Fibroblast of villous mesenchyme (primary cell): Measurements from ENCODE around the gene CCDC15. TPM values are rescaled to one million over a fixed set of nuclear protein-coding genes. Genes with fewer than 3 reads are reported as not detected.
A peak's percentile ranks its signal among the peaks of the same experiment; 100 is the strongest.

ENCODE experiments used
- DNase-seq: peaks from one replicate; pipeline ENCODE4 v3.0.0-alpha.2; 2010; ENCODE audit warnings: low read depth
- H3K4me3 ChIP-seq: 2 replicates; pipeline ENCODE4 v1.5.1; 2011; ENCODE audit warnings: low read depth, mild to moderate bottlenecking, low read length
- total RNA-seq: library from RNA; depleted of rRNA; stranded (reverse); fragments of >200 nt; gene quantifications from 2 replicates; pipeline ENCODE4 v1.2.3, GENCODE V29; 2012
- TF ChIP-seq, protein P1 (sequence below): IDR thresholded peaks from 2 replicates; pipeline ENCODE4 v1.5.1; 2012; ENCODE audit warnings: low read depth, mild to moderate bottlenecking, low read length; ENCODE audit not compliant: insufficient read depth

CCDC15 gene
- total RNA-seq, 1 donor: 3.5 TPM

DNA sequence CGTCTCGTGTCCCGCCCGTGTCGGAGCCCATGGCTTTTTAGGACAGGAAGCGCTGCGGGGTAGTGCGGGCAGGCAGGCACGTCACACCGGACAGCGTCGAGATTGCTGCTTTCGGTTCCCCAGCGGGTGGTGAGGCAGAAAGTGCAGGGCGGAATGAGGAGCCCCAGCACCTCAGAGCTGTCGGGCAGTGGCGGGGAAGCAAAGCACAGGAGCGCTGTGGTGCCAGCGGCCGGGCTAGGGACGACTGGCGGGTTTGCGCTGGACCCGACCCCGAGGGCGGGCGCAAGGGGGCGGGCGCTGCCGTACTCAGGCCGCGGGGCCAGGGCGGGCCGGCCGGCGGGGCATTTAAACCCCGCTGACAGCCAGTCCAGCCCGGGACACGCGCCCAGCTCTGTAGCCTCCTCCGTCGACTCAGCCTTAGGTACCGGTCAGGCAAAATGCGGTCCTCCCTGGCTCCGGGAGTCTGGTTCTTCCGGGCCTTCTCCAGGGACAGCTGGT lies 109.0 kb downstream of the CCDC15 start, which contains the start of gene SLC37A2:
Gene SLC37A2, plus strand, starts transcription at position 375 of the 498 bp plus-strand sequence. Its CDS starts 63 bp downstream, at position 438.
- peak within 1 kb of the TSS; percentile 62 for H3K4me3 ChIP-seq
- TF ChIP-seq, protein P1, sequence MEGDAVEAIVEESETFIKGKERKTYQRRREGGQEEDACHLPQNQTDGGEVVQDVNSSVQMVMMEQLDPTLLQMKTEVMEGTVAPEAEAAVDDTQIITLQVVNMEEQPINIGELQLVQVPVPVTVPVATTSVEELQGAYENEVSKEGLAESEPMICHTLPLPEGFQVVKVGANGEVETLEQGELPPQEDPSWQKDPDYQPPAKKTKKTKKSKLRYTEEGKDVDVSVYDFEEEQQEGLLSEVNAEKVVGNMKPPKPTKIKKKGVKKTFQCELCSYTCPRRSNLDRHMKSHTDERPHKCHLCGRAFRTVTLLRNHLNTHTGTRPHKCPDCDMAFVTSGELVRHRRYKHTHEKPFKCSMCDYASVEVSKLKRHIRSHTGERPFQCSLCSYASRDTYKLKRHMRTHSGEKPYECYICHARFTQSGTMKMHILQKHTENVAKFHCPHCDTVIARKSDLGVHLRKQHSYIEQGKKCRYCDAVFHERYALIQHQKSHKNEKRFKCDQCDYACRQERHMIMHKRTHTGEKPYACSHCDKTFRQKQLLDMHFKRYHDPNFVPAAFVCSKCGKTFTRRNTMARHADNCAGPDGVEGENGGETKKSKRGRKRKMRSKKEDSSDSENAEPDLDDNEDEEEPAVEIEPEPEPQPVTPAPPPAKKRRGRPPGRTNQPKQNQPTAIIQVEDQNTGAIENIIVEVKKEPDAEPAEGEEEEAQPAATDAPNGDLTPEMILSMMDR: no peak
- peak; percentile 68 for DNase-seq

DNA sequence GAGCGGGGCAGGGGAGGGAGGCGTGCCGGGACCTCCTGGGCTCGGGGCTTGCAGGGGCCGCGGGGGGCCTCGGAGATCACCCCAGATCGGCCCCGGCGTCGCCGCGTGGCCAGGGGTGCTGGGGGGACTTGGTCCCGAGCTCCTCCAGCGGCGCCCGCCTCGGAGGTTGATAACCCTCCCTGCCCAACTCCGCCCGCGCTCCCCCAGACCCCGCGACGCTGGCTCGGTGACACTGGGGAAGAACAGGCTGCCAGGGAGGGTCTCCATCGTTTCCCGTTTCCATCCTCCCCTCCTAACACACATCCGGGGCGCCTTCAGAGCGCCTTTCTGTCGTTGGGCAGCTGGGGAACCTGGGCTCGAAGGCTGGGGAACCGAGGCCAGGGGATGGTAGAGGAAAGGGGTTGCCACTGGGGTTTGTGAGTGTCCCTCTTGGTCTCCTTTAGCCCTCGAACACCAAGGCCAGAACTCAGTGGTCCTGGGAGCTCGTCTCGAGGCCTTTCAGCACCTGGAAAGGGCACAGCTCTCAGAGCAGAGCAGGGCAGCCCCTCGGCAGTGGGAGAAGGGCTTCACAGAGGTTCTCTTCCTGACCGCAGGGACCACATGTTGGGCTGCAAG lies 109.5 kb downstream of the CCDC15 start:
- DNase-seq: no peak
- TF ChIP-seq, protein P1: no peak
- peak overlapping the region; percentile 62 for H3K4me3 ChIP-seq

DNA sequence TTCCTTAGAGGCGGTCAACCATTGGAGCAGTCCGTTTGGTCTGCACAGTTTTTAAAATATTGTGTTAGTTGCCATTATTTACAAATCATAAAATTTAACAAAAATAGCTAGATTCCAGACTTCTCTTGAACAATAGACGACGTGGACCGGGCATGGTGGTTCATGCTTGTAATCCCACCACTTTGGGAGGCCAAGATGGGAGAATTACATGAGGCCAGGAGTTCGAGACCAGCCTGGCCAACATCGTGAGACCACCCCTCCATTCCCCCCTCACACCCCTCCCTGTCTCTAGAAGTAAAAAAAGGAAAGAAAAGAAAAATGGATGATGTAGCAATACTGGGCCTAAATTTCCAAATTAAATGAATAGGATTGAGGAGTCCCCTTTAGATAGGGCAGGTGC lies 110.1 kb downstream of the CCDC15 start:
- DNase-seq: no peak
- TF ChIP-seq, protein P1: no peak
- H3K4me3 ChIP-seq: peak overlapping the region; percentile 62

DNA sequence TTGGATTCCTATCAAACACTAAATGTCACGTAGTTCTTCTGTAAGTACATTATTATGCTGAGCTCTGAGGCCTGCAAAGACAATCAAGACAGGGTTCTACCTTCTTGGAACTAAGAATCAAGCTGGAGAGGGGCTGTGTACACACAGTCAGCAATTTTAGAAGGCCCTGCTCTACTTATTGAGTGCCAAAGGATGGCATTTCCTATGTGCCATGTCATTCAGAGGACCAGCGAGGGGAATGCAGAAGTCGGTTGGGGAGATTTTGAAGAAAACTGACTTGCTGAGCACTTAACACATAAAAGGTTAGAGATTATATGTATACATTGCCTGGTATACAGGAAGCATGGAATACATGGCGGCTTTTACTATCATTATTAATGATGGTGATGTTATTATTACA lies 114.4 kb downstream of the CCDC15 start:
- TF ChIP-seq, protein P1: no peak
- H3K4me3 ChIP-seq: no peak overlapping the region
- no peak for DNase-seq

DNA sequence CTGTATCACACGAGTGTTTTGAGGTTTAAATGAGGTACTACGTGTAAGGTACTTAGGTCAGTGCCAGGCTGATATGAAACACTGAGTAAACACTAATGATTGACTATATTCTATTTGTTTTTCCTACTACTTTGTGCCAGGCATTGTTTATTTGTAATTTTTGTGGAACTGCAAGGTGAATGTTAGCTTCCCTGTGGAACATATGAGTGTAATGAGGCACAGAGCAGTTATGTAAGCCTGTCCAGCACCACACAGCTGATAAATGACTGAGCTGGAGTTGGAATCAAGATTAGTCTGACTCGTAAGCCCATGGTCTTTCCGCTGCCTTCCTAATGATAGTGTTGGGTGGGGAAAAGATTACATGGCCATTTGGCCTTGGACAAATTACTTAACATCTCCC lies 115.0 kb downstream of the CCDC15 start:
- TF ChIP-seq, protein P1: no peak
- DNase-seq: no peak

DNA sequence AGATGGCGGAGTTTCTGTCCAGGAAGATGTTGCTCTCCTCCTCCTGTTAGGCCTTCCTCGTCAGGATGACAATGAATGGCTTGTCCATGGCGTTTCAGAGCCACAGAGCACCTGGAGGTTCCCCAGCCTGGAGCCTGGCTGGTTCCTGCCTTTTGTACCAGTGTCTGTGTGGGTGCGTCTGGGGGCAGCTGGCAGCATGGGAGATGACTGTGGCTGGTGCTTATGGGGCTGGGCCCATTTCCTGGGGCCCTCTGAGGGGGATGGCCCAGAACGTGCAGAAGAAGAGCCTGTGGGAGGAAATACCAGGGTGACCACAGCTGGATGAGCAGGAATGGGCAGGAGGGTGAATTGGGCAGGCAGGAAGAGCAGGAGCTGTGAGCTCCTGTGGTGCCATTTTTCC lies 115.8 kb downstream of the CCDC15 start:
- peak; percentile 36 for DNase-seq
- TF ChIP-seq, protein P1: no peak
- no peak overlapping the region for H3K4me3 ChIP-seq

More for the DNA sequence above, 115.0 kb downstream of the CCDC15 start:
- H3K4me3 ChIP-seq: no peak overlapping the region
